Measurements from ENCODE around the gene PLCXD1.
"Not testable (repeated sequence)": the region's sequence is repeated elsewhere in the genome, so short reads cannot be mapped to it uniquely, and the experiment has no call there.

The PLCXD1 gene

DNA sequence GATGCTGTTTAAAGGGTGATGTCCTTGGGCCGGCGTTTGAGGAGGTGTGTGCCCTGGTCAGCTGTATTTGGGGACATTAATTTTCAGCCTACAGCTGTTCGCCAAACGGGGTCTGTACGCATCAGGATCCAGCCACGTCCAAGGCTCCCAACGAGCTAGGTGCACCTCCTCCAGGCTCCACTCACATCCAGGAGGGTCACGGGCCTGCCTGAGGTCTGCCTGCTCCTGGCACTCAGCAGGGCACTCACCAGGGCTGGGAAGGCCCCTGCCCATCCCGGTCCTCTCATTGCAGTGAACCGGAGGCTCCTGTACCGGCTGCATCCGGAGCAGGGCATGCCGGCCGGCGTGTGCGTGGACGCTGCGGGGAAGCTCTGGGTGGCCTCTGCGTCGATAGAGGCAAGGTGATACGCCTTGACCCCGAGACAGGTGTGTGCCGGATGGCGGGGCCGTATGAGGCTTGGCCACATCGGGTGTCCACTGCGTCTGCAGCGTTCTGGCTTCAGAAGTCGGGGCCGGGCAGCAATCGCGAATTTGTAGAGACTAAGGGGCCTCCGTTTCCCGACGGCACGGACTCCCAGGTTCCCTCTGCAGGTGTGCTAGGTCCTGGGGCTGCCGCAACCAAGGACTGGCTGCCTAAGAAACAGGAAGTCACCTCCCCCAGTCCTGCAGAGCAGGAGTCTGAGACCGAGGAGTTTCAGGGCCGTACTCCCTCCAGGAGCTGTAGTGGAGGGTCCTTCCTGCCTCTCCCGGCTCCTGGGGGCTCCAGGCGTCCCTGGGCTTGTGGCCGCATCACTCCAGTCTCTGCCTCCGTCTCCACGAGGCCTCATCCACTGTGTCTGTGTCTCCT, 27.5 kb upstream of the PLCXD1 start:
- peaks cover 0 to 5% (median 0%) of the 10 kb centered on the region in 5 donors for H3K9me3 ChIP-seq (ENCODE audit: control insufficient read depth in 5 of 5, low read length in 5 of 5)
- no peak overlapping the region for H3K9ac ChIP-seq (ENCODE audit: low read length in 5 of 5)

DNA sequence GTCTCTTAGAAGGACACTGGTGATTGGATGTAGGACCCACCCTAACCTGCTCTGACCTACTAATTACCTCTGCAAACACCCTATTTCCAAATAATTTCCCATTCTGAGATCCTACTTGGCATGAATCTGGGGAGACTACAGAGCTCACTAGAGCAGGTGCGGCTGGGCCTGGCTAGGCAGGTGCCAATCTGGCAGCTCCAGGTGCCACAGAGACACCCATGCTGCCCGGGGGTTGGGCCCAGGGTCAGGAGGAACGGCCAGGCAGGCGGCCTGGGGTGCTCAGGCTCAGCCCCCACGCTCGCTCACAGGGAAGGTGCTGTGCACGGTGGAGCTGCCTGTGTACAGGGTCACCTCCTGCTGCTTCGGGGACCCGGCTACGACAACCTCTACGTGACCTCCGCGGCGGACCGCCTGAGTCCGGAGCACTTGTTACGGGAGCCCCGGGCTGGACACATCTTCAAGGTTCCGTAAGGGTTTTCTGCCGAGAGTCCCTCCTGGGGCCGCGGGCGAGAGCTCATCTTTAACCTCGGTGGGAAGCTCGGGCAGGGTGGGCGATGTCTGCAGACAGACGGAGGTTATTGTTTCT, 26.5 kb upstream of the PLCXD1 start:
- Histone ChIP-seq H3K4me3 (ENCODE audit: low read depth in 1 of 5, low read length in 5 of 5) (no peak overlapping the region), H3K27ac (ENCODE audit: low read depth, low read length) (no peak overlapping the region), H3K36me3 (ENCODE audit: control insufficient read depth in 5 of 5, insufficient read depth in 5 of 5, low read length in 5 of 5) (no peaks in the 10 kb centered on the region), H3K9me3 (ENCODE audit: control insufficient read depth in 5 of 5, low read length in 5 of 5) (peaks cover 0 to 5% (median 0%) of the 10 kb centered on the region in 5 donors), H3K27me3 (ENCODE audit: control insufficient read depth in 5 of 5, insufficient read depth in 4 of 5, low read length in 5 of 5) (peaks cover 0 to 7% (median 0%) of the 10 kb centered on the region in 5 donors), H3K9ac (ENCODE audit: low read length in 5 of 5) (no peak overlapping the region), H3K4me1 (ENCODE audit: control insufficient read depth in 5 of 5, insufficient read depth in 5 of 5, low read length in 5 of 5) (peaks cover 0 to under 1% (median 0%) of the 10 kb centered on the region in 5 donors)

More for the DNA sequence above, 27.5 kb upstream of the PLCXD1 start:
- H3K27me3 ChIP-seq (ENCODE audit: control insufficient read depth in 5 of 5, insufficient read depth in 4 of 5, low read length in 5 of 5), result peaks cover 0 to 7% (median 0%) of the 10 kb centered on the region in 5 donors
- H3K36me3 ChIP-seq (ENCODE audit: control insufficient read depth in 5 of 5, insufficient read depth in 5 of 5, low read length in 5 of 5), result no peaks in the 10 kb centered on the region
- H3K27ac ChIP-seq (ENCODE audit: low read depth, low read length), result no peak overlapping the region
- H3K4me1 ChIP-seq (ENCODE audit: control insufficient read depth in 5 of 5, insufficient read depth in 5 of 5, low read length in 5 of 5), result no peaks in the 10 kb centered on the region
- no peak overlapping the region for H3K4me3 ChIP-seq (ENCODE audit: low read depth in 1 of 5, low read length in 5 of 5)

DNA sequence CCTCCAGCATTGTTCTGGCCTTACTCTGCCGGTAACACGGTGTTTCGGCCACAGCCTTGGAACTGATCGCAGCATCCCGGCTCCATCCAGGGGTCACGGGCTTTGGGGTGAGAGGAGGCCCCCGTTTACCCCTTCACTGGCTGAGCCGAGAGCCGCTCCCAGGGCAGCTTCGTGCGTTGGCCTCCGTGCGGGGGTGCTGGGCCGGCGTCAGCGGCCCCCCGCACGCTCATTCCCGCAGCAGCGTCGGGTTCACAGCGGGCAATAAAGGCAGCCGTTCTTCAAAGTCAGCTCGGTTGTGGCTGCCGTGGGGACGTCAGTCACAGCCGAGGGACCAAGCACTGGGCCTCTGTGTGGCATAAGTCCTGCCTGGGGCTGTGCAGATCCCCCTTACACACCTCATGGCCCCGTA, 25.3 kb upstream of the PLCXD1 start:
- no peak overlapping the region for H3K4me3 ChIP-seq (ENCODE audit: low read depth in 1 of 5, low read length in 5 of 5)
- no peak overlapping the region for H3K27ac ChIP-seq (ENCODE audit: low read depth, low read length)
- H3K9ac ChIP-seq (ENCODE audit: low read length in 5 of 5), result no peak overlapping the region
- peaks cover 0 to 7% (median 2%) of the 10 kb centered on the region in 5 donors for H3K4me1 ChIP-seq (ENCODE audit: control insufficient read depth in 5 of 5, insufficient read depth in 5 of 5, low read length in 5 of 5)
- peaks cover 0 to 9% (median 0%) of the 10 kb centered on the region in 5 donors for H3K27me3 ChIP-seq (ENCODE audit: control insufficient read depth in 5 of 5, insufficient read depth in 4 of 5, low read length in 5 of 5)
- H3K9me3 ChIP-seq (ENCODE audit: control insufficient read depth in 5 of 5, low read length in 5 of 5), result peaks cover 0 to 5% (median 0%) of the 10 kb centered on the region in 5 donors
- no peaks in the 10 kb centered on the region for H3K36me3 ChIP-seq (ENCODE audit: control insufficient read depth in 5 of 5, insufficient read depth in 5 of 5, low read length in 5 of 5)

DNA sequence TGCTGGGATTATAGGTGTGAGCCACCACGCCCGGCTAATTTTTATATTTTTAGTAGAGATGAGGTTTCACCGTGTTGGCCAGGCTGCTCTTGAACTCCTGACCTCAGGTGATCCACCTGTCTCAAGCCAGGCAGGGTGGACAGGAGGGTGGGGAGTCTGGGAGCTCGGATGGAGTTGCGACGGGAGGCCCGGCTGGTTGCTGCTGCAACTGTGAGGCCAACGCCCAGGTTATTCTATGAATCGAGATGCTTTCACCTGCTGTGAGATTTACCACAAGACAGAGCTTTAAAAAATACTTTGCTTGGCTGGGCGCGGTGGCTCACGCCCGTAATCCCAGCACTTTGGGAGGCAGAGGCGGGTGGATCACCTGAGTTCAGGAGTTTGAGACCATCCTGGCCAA, 24.1 kb upstream of the PLCXD1 start:
- H3K36me3 ChIP-seq (ENCODE audit: control insufficient read depth in 5 of 5, insufficient read depth in 5 of 5, low read length in 5 of 5); H3K9me3 ChIP-seq (ENCODE audit: control insufficient read depth in 5 of 5, low read length in 5 of 5); H3K27me3 ChIP-seq (ENCODE audit: control insufficient read depth in 5 of 5, insufficient read depth in 4 of 5, low read length in 5 of 5); H3K9ac ChIP-seq (ENCODE audit: low read length in 5 of 5); H3K4me3 ChIP-seq (ENCODE audit: low read depth in 1 of 5, low read length in 5 of 5); H3K27ac ChIP-seq (ENCODE audit: low read depth, low read length): not testable (repeated sequence)
- peaks cover 0 to 18% (median 13%) of the 10 kb centered on the region in 5 donors for H3K4me1 ChIP-seq (ENCODE audit: control insufficient read depth in 5 of 5, insufficient read depth in 5 of 5, low read length in 5 of 5)

DNA sequence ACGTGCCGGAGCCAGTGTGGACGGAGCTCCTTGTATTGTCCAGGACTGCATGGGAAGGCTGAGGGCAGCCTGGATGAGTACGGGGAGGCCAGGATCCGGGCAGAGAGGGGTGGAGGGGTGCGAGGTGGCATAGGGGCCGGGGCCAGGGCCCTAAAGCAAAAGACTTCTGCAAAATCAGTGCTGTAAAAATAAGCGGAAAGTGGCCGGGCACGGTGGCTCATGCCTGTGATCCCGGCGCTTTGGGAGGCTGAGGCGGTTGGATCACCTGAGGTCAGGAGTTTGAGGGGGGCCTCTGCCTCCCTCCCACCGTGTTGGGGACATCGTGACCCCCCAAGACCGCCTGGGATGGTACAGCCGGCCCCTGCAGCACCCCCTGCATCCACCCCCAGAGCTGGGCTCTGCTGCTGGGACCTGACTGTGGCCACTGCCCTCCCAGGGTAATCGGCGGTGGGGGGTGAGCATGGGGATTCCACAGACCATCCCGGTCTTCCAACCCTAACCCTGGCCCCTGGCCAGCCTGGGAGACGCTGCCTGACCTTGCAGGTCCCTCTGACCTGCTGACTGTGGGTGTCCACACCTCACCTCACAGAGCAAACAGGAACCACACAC, 23.4 kb upstream of the PLCXD1 start:
- Histone ChIP-seq H3K9ac (ENCODE audit: low read length in 5 of 5) (no peak overlapping the region), H3K36me3 (ENCODE audit: control insufficient read depth in 5 of 5, insufficient read depth in 5 of 5, low read length in 5 of 5) (no peaks in the 10 kb centered on the region), H3K27ac (ENCODE audit: low read depth, low read length) (no peak overlapping the region), H3K9me3 (ENCODE audit: control insufficient read depth in 5 of 5, low read length in 5 of 5) (peaks cover 0 to 2% (median 0%) of the 10 kb centered on the region in 5 donors), H3K27me3 (ENCODE audit: control insufficient read depth in 5 of 5, insufficient read depth in 4 of 5, low read length in 5 of 5) (peaks cover 0 to 9% (median 0%) of the 10 kb centered on the region in 5 donors), H3K4me3 (ENCODE audit: low read depth in 1 of 5, low read length in 5 of 5) (no peak overlapping the region), H3K4me1 (ENCODE audit: control insufficient read depth in 5 of 5, insufficient read depth in 5 of 5, low read length in 5 of 5) (peaks cover 0 to 20% (median 13%) of the 10 kb centered on the region in 5 donors)

DNA sequence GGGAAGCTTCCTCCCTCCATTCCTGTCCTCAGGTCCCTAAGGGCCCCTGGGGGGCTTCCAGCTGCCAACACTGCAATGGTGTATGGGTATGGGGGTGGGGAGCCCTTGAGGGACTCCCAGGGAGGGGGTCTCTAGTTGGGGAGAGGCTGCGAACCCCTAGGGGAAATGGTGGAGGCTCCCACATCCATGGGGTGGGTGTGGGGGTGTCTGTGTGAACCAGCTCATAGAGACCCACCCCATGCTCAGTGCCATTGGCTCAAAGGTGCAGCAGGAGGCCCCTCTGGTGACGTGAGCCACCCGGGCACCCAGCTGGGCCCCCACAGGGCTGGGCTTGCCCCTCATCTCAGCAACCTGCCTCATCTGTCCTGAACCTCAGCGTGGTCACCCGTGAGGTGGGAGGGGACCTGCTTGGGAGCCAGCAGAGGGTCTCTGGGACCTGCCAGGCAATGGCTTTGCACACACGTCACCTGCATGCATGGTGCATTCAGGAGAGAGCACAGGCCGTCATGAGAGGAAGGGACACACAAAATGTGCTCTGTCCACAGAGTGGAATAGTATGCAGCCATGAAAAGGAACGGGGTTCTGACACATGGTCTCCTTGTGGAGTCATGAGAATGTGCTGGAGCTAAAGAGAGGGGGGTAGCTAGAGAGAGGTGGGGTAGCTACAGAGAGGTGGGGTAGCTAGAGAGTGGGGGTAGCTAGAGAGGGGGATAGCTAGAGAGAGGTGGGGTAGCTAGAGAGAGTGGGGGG, 22.7 kb upstream of the PLCXD1 start:
- Histone ChIP-seq H3K4me1 (ENCODE audit: control insufficient read depth in 5 of 5, insufficient read depth in 5 of 5, low read length in 5 of 5) (peaks cover 0 to 20% (median 13%) of the 10 kb centered on the region in 5 donors), H3K27me3 (ENCODE audit: control insufficient read depth in 5 of 5, insufficient read depth in 4 of 5, low read length in 5 of 5) (peaks cover 0 to 9% (median 0%) of the 10 kb centered on the region in 5 donors), H3K9ac (ENCODE audit: low read length in 5 of 5) (no peak overlapping the region), H3K27ac (ENCODE audit: low read depth, low read length) (no peak overlapping the region), H3K36me3 (ENCODE audit: control insufficient read depth in 5 of 5, insufficient read depth in 5 of 5, low read length in 5 of 5) (no peaks in the 10 kb centered on the region), H3K9me3 (ENCODE audit: control insufficient read depth in 5 of 5, low read length in 5 of 5) (peaks cover 0 to 2% (median 0%) of the 10 kb centered on the region in 5 donors), H3K4me3 (ENCODE audit: low read depth in 1 of 5, low read length in 5 of 5) (no peak overlapping the region)

DNA sequence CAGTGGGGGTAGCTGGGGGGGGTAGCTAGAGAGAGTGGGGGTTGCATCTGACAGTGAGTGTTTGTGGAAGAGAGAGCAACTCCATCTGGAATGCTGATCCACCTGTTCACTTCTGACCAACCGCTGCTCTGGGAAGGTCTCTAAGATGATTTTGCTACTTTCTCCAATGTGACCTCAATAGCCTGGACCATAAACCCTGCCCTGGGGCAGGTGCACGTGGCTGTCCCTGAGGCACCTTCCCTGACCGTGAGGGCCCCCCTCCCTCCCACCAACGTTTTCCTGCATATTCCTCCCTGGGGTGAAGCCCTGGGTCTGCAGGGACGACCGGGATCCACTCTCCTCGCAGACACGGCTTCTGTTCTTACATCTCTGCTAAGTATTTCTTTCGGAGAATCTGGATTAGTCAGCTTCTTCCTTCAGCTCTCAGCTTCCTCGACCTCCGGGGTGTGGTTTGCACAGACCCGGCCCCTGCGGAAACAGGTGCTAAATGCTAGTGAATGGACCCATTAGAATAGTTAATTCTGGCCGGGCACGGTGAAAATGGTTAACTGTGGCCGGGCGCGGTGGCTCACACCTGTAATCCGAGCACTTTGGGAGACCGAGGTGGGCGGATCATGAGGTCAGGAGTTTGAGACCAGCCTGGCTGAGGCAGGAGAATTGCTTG, 21.4 kb upstream of the PLCXD1 start:
- Histone ChIP-seq H3K36me3 (ENCODE audit: control insufficient read depth in 5 of 5, insufficient read depth in 5 of 5, low read length in 5 of 5) (no peaks in the 10 kb centered on the region), H3K9ac (ENCODE audit: low read length in 5 of 5) (no peak overlapping the region), H3K27ac (ENCODE audit: low read depth, low read length) (no peak overlapping the region), H3K4me3 (ENCODE audit: low read depth in 1 of 5, low read length in 5 of 5) (no peak overlapping the region), H3K27me3 (ENCODE audit: control insufficient read depth in 5 of 5, insufficient read depth in 4 of 5, low read length in 5 of 5) (peaks cover 0 to 9% (median 0%) of the 10 kb centered on the region in 5 donors), H3K4me1 (ENCODE audit: control insufficient read depth in 5 of 5, insufficient read depth in 5 of 5, low read length in 5 of 5) (peaks cover 0 to 20% (median 19%) of the 10 kb centered on the region in 5 donors), H3K9me3 (ENCODE audit: control insufficient read depth in 5 of 5, low read length in 5 of 5) (peaks cover 0 to 2% (median 0%) of the 10 kb centered on the region in 5 donors)

DNA sequence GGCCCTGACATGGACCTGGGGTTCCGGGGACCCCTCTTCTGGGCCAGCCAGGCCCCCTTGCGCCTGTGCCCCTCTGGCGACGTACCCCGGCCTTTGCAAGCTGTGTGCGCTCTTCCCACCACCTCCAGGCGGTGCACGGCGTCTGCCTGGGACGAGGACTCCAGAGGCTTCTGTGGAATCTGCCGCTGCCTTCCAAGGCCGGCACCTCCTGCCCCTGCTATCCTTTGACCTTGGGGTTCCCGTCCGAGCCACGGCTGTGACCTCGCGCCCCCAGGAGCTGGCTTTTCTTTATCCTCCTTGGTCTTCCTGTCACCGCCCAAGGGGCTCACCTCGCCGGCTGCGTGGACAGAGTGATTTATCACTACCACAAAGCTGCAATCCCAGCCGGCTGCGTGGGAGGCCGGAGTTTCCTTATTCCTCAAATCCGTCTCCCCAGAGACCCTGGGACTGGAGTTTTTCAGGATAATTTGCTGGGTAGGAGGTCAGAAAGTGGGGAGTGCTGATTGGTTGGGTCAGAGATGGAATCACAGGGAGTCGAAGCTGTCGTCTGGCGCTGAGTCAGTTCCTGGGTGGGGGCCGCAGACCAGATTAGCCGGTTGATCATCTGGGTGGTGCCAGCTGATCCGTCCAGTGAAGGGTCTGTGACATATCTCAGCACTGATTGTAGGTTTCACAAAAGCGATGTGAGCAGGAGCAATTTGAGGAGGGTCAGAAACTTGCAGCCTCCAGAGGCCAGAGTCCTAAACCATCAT, 19.8 kb upstream of the PLCXD1 start:
- peaks cover 0 to 9% (median 0%) of the 10 kb centered on the region in 5 donors for H3K27me3 ChIP-seq (ENCODE audit: control insufficient read depth in 5 of 5, insufficient read depth in 4 of 5, low read length in 5 of 5)
- H3K9me3 ChIP-seq (ENCODE audit: control insufficient read depth in 5 of 5, low read length in 5 of 5), result peaks cover 0 to 2% (median 0%) of the 10 kb centered on the region in 5 donors
- H3K4me1 ChIP-seq (ENCODE audit: control insufficient read depth in 5 of 5, insufficient read depth in 5 of 5, low read length in 5 of 5), result peaks cover 0 to 22% (median 19%) of the 10 kb centered on the region in 5 donors
- peak overlapping the region in 3 of 5 donors; percentile 22 to 56 (median 34) for H3K4me3 ChIP-seq (ENCODE audit: low read depth in 1 of 5, low read length in 5 of 5)
- H3K27ac ChIP-seq (ENCODE audit: low read depth, low read length), result no peak overlapping the region
- peak overlapping the region in 1 of 5 donors; percentile 35 for H3K9ac ChIP-seq (ENCODE audit: low read length in 5 of 5)
- no peaks in the 10 kb centered on the region for H3K36me3 ChIP-seq (ENCODE audit: control insufficient read depth in 5 of 5, insufficient read depth in 5 of 5, low read length in 5 of 5)

All from subcutaneous abdominal adipose tissue (tissue), 5 donors.